Measurements from ENCODE around the gene CTNNAL1.

- TF ChIP-seq CTCF (IDR thresholded peaks at IDR 0.05): no peak
- TF ChIP-seq POLR2A (IDR thresholded peaks at IDR 0.05): no peak
These were observed 75.6 kb downstream of the CTNNAL1 start for GRCh38 chr9:108937561-108938305.

Data from right lobe of liver (tissue), 4 donors.